Left lung (tissue), 10 donors: ENCODE data around the gene P4HTM. TPM values are rescaled to one million over a fixed set of nuclear protein-coding genes. Genes with fewer than 3 reads are reported as not detected.
A peak's percentile ranks its signal among the peaks of the same experiment; 100 is the strongest.

Source experiments
- ATAC-seq: fragments of 200-7000 bp; cut with Tn5 transposase; one replicate; pipeline ENCODE4 v1.9.1; 2020; ENCODE audit warnings: moderate library complexity
- DNase-seq, 4 donors: peaks; one replicate each; pipeline ENCODE4 v3.0.0-alpha.2; 2013 to 2020
- H3K27ac ChIP-seq, 2 donors: fragments of 200-600 bp; sonication (generic) in 1 of 2; one replicate each; pipeline versions ENCODE4 v1.5.0 to v1.8.0; 2020 to 2021
- H3K27me3 ChIP-seq, 2 donors: fragments of 200-600 bp; sonication (generic) in 1 of 2; one replicate each; pipeline versions ENCODE4 v1.5.0 to v1.8.0; 2020 to 2021
- H3K36me3 ChIP-seq, 2 donors: fragments of 200-600 bp; sonication (generic) in 1 of 2; one replicate each; pipeline versions ENCODE4 v1.5.0 to v1.8.0; 2020 to 2021
- H3K4me1 ChIP-seq, 2 donors: fragments of 200-600 bp; one replicate each; pipeline ENCODE4 v1.8.0; 2021
- H3K4me3 ChIP-seq, 2 donors: fragments of 200-600 bp; sonication (generic) in 1 of 2; one replicate each; pipeline versions ENCODE4 v1.5.0 to v1.8.0; 2020 to 2021; ENCODE audit warnings: mild to moderate bottlenecking in 1 of 2
- H3K9me3 ChIP-seq, 2 donors: fragments of 200-600 bp; sonication (generic) in 1 of 2; one replicate each; pipeline versions ENCODE4 v1.5.0 to v1.8.0; 2020 to 2021
- CTCF ChIP-seq, 2 donors: fragments of 200-600 bp; sonication (generic) in 1 of 2; IDR thresholded peaks; one replicate each; pipeline versions ENCODE4 v1.5.0 to v1.8.0; 2021; ENCODE audit warnings: antibody characterized with exemption in 2 of 2
- intact Hi-C, 2 donors: fragments of 100-400 bp; cut with DNase I; formaldehyde crosslinking; loops; one replicate each; pipeline versions ENCODE4 v1.11.2 to v1.14.2; 2022
- polyA plus RNA-seq, 6 donors: library from polyadenylated mRNA; unstranded; fragments of 120-200 nt; gene quantifications; one replicate each; pipeline ENCODE4 v1.2.1, GENCODE V29; 2013; ENCODE audit not compliant: insufficient read length in 6 of 6
- total RNA-seq, 2 donors: library from RNA; stranded (reverse); fragmentation: NEBNext Ultra II Directional; extraction: Animal tissue kit (Norgen Biotek cat#: 25700); gene quantifications; one replicate each; pipeline ENCODE4 v1.2.1, GENCODE V29; 2021
- donor health status: DM: no; HTN: yes; CAD: no.
- donor health status: DM: no; HTN: no; CAD: no.

The P4HTM gene
- total and polyA plus RNA-seq, 8 donors, result 26.6 to 43.1 (median 39.7) TPM

- TF ChIP-seq CTCF (IDR thresholded peaks at IDR 0.05), result no peak
Measured at GRCh38 chr3:49016414-49017228, 26.6 kb downstream of the P4HTM start.

GRCh38 chr3:49017229-49017970 is 27.4 kb downstream of the P4HTM start:
- no peak for TF ChIP-seq CTCF (IDR thresholded peaks at IDR 0.05)
- Histone ChIP-seq H3K27ac (peak overlapping the region; percentile 59 to 89), H3K27me3 (no peaks in the 10 kb centered on the region), H3K36me3 (peaks cover 0 to 44% of the 10 kb centered on the region in 2 donors), H3K9me3 (no peaks in the 10 kb centered on the region), H3K4me1 (peaks cover 23 to 37% of the 10 kb centered on the region in 2 donors), H3K4me3 (peak overlapping the region; percentile 88 to 97)
- ATAC-seq (no peak), DNase-seq (no peak)
- intact Hi-C loops, result no loop called here

More at GRCh38 chr3:49016414-49017228, 26.6 kb downstream of the P4HTM start:
- ATAC-seq (no peak), DNase-seq (no peak)
- H3K4me1 ChIP-seq, result peaks cover 23 to 36% of the 10 kb centered on the region in 2 donors
- intact Hi-C loops, result no loop called here
- peaks cover 0 to 52% of the 10 kb centered on the region in 2 donors for H3K36me3 ChIP-seq
- H3K4me3 ChIP-seq, result no peak overlapping the region
- no peak overlapping the region for H3K27ac ChIP-seq
- H3K9me3 ChIP-seq, result no peaks in the 10 kb centered on the region
- H3K27me3 ChIP-seq, result no peaks in the 10 kb centered on the region

- peak; percentile 14 for ATAC-seq
Measured at GRCh38 chr3:49017971-49018706, 28.1 kb downstream of the P4HTM start, which contains the start of gene DALRD3. Gene DALRD3 (minus strand): TSS chr3:49018580. CDS start chr3:49018564, 16 bp downstream.

GRCh38 chr3:49018707-49019006 is 28.6 kb downstream of the P4HTM start:
- intact Hi-C loops, result no loop called here
- Histone ChIP-seq H3K27ac (peak overlapping the region; percentile 59 to 89), H3K4me3 (peak overlapping the region; percentile 88 to 97), H3K9me3 (no peaks in the 10 kb centered on the region), H3K4me1 (peaks cover 32 to 50% of the 10 kb centered on the region in 2 donors), H3K36me3 (peaks cover 0 to 40% of the 10 kb centered on the region in 2 donors), H3K27me3 (no peaks in the 10 kb centered on the region)
- TF ChIP-seq CTCF (IDR thresholded peaks at IDR 0.05), result no peak
- ATAC-seq, result no peak
- no peak for DNase-seq

More at GRCh38 chr3:49017971-49018706, 28.1 kb downstream of the P4HTM start, which contains the start of gene DALRD3:
- Histone ChIP-seq H3K4me1 (peaks cover 28 to 44% of the 10 kb centered on the region in 2 donors), H3K27ac (peak within 1 kb of the TSS; percentile 59 to 100), H3K36me3 (peaks cover 0 to 40% of the 10 kb centered on the region in 2 donors), H3K27me3 (no peaks in the 10 kb centered on the region), H3K4me3 (peak within 1 kb of the TSS; percentile 88 to 97), H3K9me3 (no peaks in the 10 kb centered on the region)
- DNase-seq, result peak; percentile 65 to 90 (median 72)
- no peak for TF ChIP-seq CTCF (IDR thresholded peaks at IDR 0.05)
- intact Hi-C loops, result no loop called here
